ENCODE measurements around the gene COG5. TPM values are rescaled to one million over a fixed set of nuclear protein-coding genes. Genes with fewer than 3 reads are reported as not detected.

The COG5 gene
- total and polyA plus RNA-seq, 4 experiments from 2014 or later = 39.3 to 87.8 (median 64.6) TPM

- Mint-ChIP-seq H3K4me1 (peaks cover 0 to 5% (median under 1%) of the 10 kb centered on the region in 4 donors), H3K4me3 (no peak overlapping the region), H3K36me3 (peaks cover 23 to 28% of the 10 kb centered on the region in 2 donors), H3K27ac (no peak overlapping the region), H3K27me3 (no peaks in the 10 kb centered on the region), H3K9me3 (no peaks in the 10 kb centered on the region)
- Histone ChIP-seq H3K27me3 (ENCODE audit: insufficient read depth, low read length) (no peaks in the 10 kb centered on the region), H3K4me1 (ENCODE audit: insufficient read depth, low read length) (no peaks in the 10 kb centered on the region), H3K27ac (ENCODE audit: low read depth, low read length) (no peak overlapping the region), H3K4me3 (ENCODE audit: low read length in 2 of 2) (no peak overlapping the region), H3K36me3 (ENCODE audit: insufficient read depth, low read length) (no peaks in the 10 kb centered on the region), H3K9me3 (ENCODE audit: control insufficient read depth in 1 of 2, low read length in 2 of 2) (no peaks in the 10 kb centered on the region)
- POLR2A ChIA-PET (ENCODE audit: partially characterized antibody) = no interaction called here
- intact Hi-C loops (cut with micrococcal nuclease) = no loop called here
- CTCF ChIA-PET (ENCODE audit: partially characterized antibody) = no interaction called here
- no peak for DNase-seq
Measured at GRCh38 chr7:107398161-107398560, 165.6 kb downstream of the COG5 start.

- H3K36me3 ChIP-seq (ENCODE audit: insufficient read depth, low read length) = no peaks in the 10 kb centered on the region
- H3K27ac ChIP-seq (ENCODE audit: low read depth, low read length) = no peak overlapping the region
- no peak for DNase-seq
- Mint-ChIP-seq H3K36me3 (peaks cover 19 to 30% of the 10 kb centered on the region in 2 donors), H3K4me1 (peaks cover 0 to 5% (median under 1%) of the 10 kb centered on the region in 4 donors), H3K27me3 (no peaks in the 10 kb centered on the region), H3K27ac (no peak overlapping the region), H3K9me3 (no peaks in the 10 kb centered on the region), H3K4me3 (no peak overlapping the region)
- intact Hi-C loops (cut with micrococcal nuclease) = no loop called here
- no peaks in the 10 kb centered on the region for H3K27me3 ChIP-seq (ENCODE audit: insufficient read depth, low read length)
- CTCF ChIA-PET (ENCODE audit: partially characterized antibody) = no interaction called here
- no peaks in the 10 kb centered on the region for H3K9me3 ChIP-seq (ENCODE audit: control insufficient read depth in 1 of 2, low read length in 2 of 2)
- no peaks in the 10 kb centered on the region for H3K4me1 ChIP-seq (ENCODE audit: insufficient read depth, low read length)
- no peak overlapping the region for H3K4me3 ChIP-seq (ENCODE audit: low read length in 2 of 2)
- POLR2A ChIA-PET (ENCODE audit: partially characterized antibody) = no interaction called here
Measured at GRCh38 chr7:107396990-107397389, 166.7 kb downstream of the COG5 start.

GRCh38 chr7:107396081-107396480, 167.6 kb downstream of the COG5 start:
- H3K4me3 ChIP-seq (ENCODE audit: low read length in 2 of 2) = no peak overlapping the region
- CTCF ChIA-PET (ENCODE audit: partially characterized antibody) = no interaction called here
- H3K4me1 ChIP-seq (ENCODE audit: insufficient read depth, low read length) = no peaks in the 10 kb centered on the region
- no peak for DNase-seq
- POLR2A ChIA-PET (ENCODE audit: partially characterized antibody) = no interaction called here
- no peaks in the 10 kb centered on the region for H3K9me3 ChIP-seq (ENCODE audit: control insufficient read depth in 1 of 2, low read length in 2 of 2)
- Mint-ChIP-seq H3K27me3 (no peaks in the 10 kb centered on the region), H3K36me3 (peaks cover 14 to 24% of the 10 kb centered on the region in 2 donors), H3K9me3 (no peaks in the 10 kb centered on the region), H3K27ac (no peak overlapping the region), H3K4me3 (no peak overlapping the region), H3K4me1 (peaks cover 0 to 1% (median 0%) of the 10 kb centered on the region in 4 donors)
- H3K36me3 ChIP-seq (ENCODE audit: insufficient read depth, low read length) = no peaks in the 10 kb centered on the region
- H3K27me3 ChIP-seq (ENCODE audit: insufficient read depth, low read length) = no peaks in the 10 kb centered on the region
- H3K27ac ChIP-seq (ENCODE audit: low read depth, low read length) = no peak overlapping the region
- intact Hi-C loops (cut with micrococcal nuclease) = no loop called here

- no peaks in the 10 kb centered on the region for H3K27me3 ChIP-seq (ENCODE audit: insufficient read depth, low read length)
- no peaks in the 10 kb centered on the region for H3K36me3 ChIP-seq (ENCODE audit: insufficient read depth, low read length)
- H3K9me3 ChIP-seq (ENCODE audit: control insufficient read depth in 1 of 2, low read length in 2 of 2) = no peaks in the 10 kb centered on the region
- no peak overlapping the region for H3K4me3 ChIP-seq (ENCODE audit: low read length in 2 of 2)
- ChIA-PET CTCF (ENCODE audit: partially characterized antibody) (interaction anchor here (0.7 kb wide), 1 partner anchor 72 kb away, joined by 4 read pairs; no protein-coding TSS in a partner anchor), POLR2A (ENCODE audit: partially characterized antibody) (no interaction called here)
- no peaks in the 10 kb centered on the region for H3K9me3 Mint-ChIP-seq
- H3K4me1 ChIP-seq (ENCODE audit: insufficient read depth, low read length) = no peaks in the 10 kb centered on the region
- H3K27ac Mint-ChIP-seq = no peak overlapping the region
- H3K36me3 Mint-ChIP-seq = peaks cover 12 to 26% of the 10 kb centered on the region in 2 donors
- no peak overlapping the region for H3K27ac ChIP-seq (ENCODE audit: low read depth, low read length)
- DNase-seq = no peak
- H3K4me3 Mint-ChIP-seq = no peak overlapping the region
- intact Hi-C loops (cut with micrococcal nuclease) = no loop called here
- peaks cover 0 to 1% (median 0%) of the 10 kb centered on the region in 4 donors for H3K4me1 Mint-ChIP-seq
- H3K27me3 Mint-ChIP-seq = no peaks in the 10 kb centered on the region
Measured at GRCh38 chr7:107394831-107395230, 168.9 kb downstream of the COG5 start.

- ChIA-PET CTCF (ENCODE audit: partially characterized antibody) (no interaction called here), POLR2A (ENCODE audit: partially characterized antibody) (no interaction called here)
- no peaks in the 10 kb centered on the region for H3K9me3 ChIP-seq (ENCODE audit: control insufficient read depth in 1 of 2, low read length in 2 of 2)
- DNase-seq = no peak
- no peak overlapping the region for H3K4me3 ChIP-seq (ENCODE audit: low read length in 2 of 2)
- intact Hi-C loops (cut with micrococcal nuclease) = no loop called here
- Mint-ChIP-seq H3K9me3 (no peaks in the 10 kb centered on the region), H3K27ac (no peak overlapping the region), H3K36me3 (peaks cover 8 to 23% of the 10 kb centered on the region in 2 donors), H3K4me1 (peaks cover 0 to 1% (median 0%) of the 10 kb centered on the region in 4 donors), H3K27me3 (no peaks in the 10 kb centered on the region), H3K4me3 (no peak overlapping the region)
- H3K36me3 ChIP-seq (ENCODE audit: insufficient read depth, low read length) = no peaks in the 10 kb centered on the region
- H3K27ac ChIP-seq (ENCODE audit: low read depth, low read length) = no peak overlapping the region
- H3K27me3 ChIP-seq (ENCODE audit: insufficient read depth, low read length) = no peaks in the 10 kb centered on the region
- no peaks in the 10 kb centered on the region for H3K4me1 ChIP-seq (ENCODE audit: insufficient read depth, low read length)
Measured at GRCh38 chr7:107394276-107394675, 169.4 kb downstream of the COG5 start.

- Histone ChIP-seq H3K9me3 (ENCODE audit: control insufficient read depth in 1 of 2, low read length in 2 of 2) (no peaks in the 10 kb centered on the region), H3K27me3 (ENCODE audit: insufficient read depth, low read length) (no peaks in the 10 kb centered on the region), H3K36me3 (ENCODE audit: insufficient read depth, low read length) (no peaks in the 10 kb centered on the region), H3K4me3 (ENCODE audit: low read length in 2 of 2) (no peak overlapping the region), H3K27ac (ENCODE audit: low read depth, low read length) (no peak overlapping the region), H3K4me1 (ENCODE audit: insufficient read depth, low read length) (no peaks in the 10 kb centered on the region)
- ChIA-PET CTCF (ENCODE audit: partially characterized antibody) (interaction anchor here (1.4 kb wide), 1 partner anchor 9 kb away, joined by 4 read pairs; no protein-coding TSS in a partner anchor), POLR2A (ENCODE audit: partially characterized antibody) (no interaction called here)
- no peaks in the 10 kb centered on the region for H3K27me3 Mint-ChIP-seq
- peaks cover 7 to 22% of the 10 kb centered on the region in 2 donors for H3K36me3 Mint-ChIP-seq
- peaks cover 0 to 2% (median 2%) of the 10 kb centered on the region in 4 donors for H3K4me1 Mint-ChIP-seq
- no peaks in the 10 kb centered on the region for H3K9me3 Mint-ChIP-seq
- H3K27ac Mint-ChIP-seq = no peak overlapping the region
- intact Hi-C loops (cut with micrococcal nuclease) = no loop called here
- no peak overlapping the region for H3K4me3 Mint-ChIP-seq
- no peak for DNase-seq
Measured at GRCh38 chr7:107392830-107393229, 170.9 kb downstream of the COG5 start.

GRCh38 chr7:107390916-107391315, 172.8 kb downstream of the COG5 start:
- intact Hi-C loops (cut with micrococcal nuclease) = no loop called here
- ChIA-PET POLR2A (ENCODE audit: partially characterized antibody) (no interaction called here), CTCF (ENCODE audit: partially characterized antibody) (no interaction called here)
- H3K36me3 Mint-ChIP-seq = peaks cover 8 to 25% of the 10 kb centered on the region in 2 donors
- H3K27me3 Mint-ChIP-seq = no peaks in the 10 kb centered on the region
- no peaks in the 10 kb centered on the region for H3K9me3 Mint-ChIP-seq
- H3K27me3 ChIP-seq (ENCODE audit: insufficient read depth, low read length) = no peaks in the 10 kb centered on the region
- no peaks in the 10 kb centered on the region for H3K4me1 ChIP-seq (ENCODE audit: insufficient read depth, low read length)
- no peak overlapping the region for H3K27ac ChIP-seq (ENCODE audit: low read depth, low read length)
- H3K9me3 ChIP-seq (ENCODE audit: control insufficient read depth in 1 of 2, low read length in 2 of 2) = no peaks in the 10 kb centered on the region
- peaks cover 0 to 5% (median 2%) of the 10 kb centered on the region in 4 donors for H3K4me1 Mint-ChIP-seq
- H3K27ac Mint-ChIP-seq = no peak overlapping the region
- no peak for DNase-seq
- H3K4me3 Mint-ChIP-seq = no peak overlapping the region
- no peak overlapping the region for H3K4me3 ChIP-seq (ENCODE audit: low read length in 2 of 2)
- no peaks in the 10 kb centered on the region for H3K36me3 ChIP-seq (ENCODE audit: insufficient read depth, low read length)

- ChIA-PET POLR2A (ENCODE audit: partially characterized antibody) (no interaction called here), CTCF (ENCODE audit: partially characterized antibody) (no interaction called here)
- H3K27ac Mint-ChIP-seq = no peak overlapping the region
- peaks cover 5 to 24% of the 10 kb centered on the region in 2 donors for H3K36me3 Mint-ChIP-seq
- H3K27me3 Mint-ChIP-seq = no peaks in the 10 kb centered on the region
- Histone ChIP-seq H3K36me3 (ENCODE audit: insufficient read depth, low read length) (no peaks in the 10 kb centered on the region), H3K9me3 (ENCODE audit: control insufficient read depth in 1 of 2, low read length in 2 of 2) (no peaks in the 10 kb centered on the region), H3K4me3 (ENCODE audit: low read length in 2 of 2) (no peak overlapping the region), H3K4me1 (ENCODE audit: insufficient read depth, low read length) (no peaks in the 10 kb centered on the region), H3K27ac (ENCODE audit: low read depth, low read length) (no peak overlapping the region), H3K27me3 (ENCODE audit: insufficient read depth, low read length) (no peaks in the 10 kb centered on the region)
- DNase-seq = no peak
- intact Hi-C loops (cut with micrococcal nuclease) = no loop called here
- peaks cover 0 to 5% (median 4%) of the 10 kb centered on the region in 4 donors for H3K4me1 Mint-ChIP-seq
- no peak overlapping the region for H3K4me3 Mint-ChIP-seq
- no peaks in the 10 kb centered on the region for H3K9me3 Mint-ChIP-seq
Measured at GRCh38 chr7:107388604-107389003, 175.1 kb downstream of the COG5 start.
